Keratinocyte (primary cell): ENCODE results near the gene HOXD10. TPM values are rescaled to one million over a fixed set of nuclear protein-coding genes. Genes with fewer than 3 reads are reported as not detected.

ENCODE experiments used
- DNase-seq: peaks from one replicate; pipeline ENCODE4 v3.0.0-alpha.2; 2011; ENCODE audit warnings: low read depth, missing footprints, low spot score
- FAIRE-seq: peaks from 2 replicates; lab custom pipeline; 2011; peaks lifted over from hg19 to GRCh38; lab: Jason Lieb, UNC
- H2AFZ ChIP-seq: 2 replicates; pipeline ENCODE4 v1.6.0; 2012; ENCODE audit warnings: low read length, control low read depth, inconsistent platforms; ENCODE audit not compliant: control insufficient read depth
- H3K27ac ChIP-seq: 2 replicates; pipeline ENCODE4 v1.5.1; 2011; ENCODE audit warnings: low read length; ENCODE audit not compliant: control insufficient read depth, insufficient read depth
- H3K27me3 ChIP-seq: 3 replicates; pipeline ENCODE4 v1.6.0; 2011; ENCODE audit warnings: low read length; ENCODE audit not compliant: control insufficient read depth, insufficient read depth; ENCODE audit errors: extremely low read depth
- H3K36me3 ChIP-seq, 2 experiments: 2 replicates in 1 of 2; 3 replicates in 1 of 2; pipeline ENCODE4 v1.5.1; 2011; ENCODE audit warnings: low read length in 2 of 2, mild to moderate bottlenecking in 1 of 2; ENCODE audit not compliant: control insufficient read depth in 2 of 2, insufficient read depth in 2 of 2; ENCODE audit errors: extremely low read depth in 1 of 2
- H3K4me1 ChIP-seq: 3 replicates; pipeline ENCODE4 v1.5.1; 2011; ENCODE audit warnings: low read length; ENCODE audit not compliant: control insufficient read depth, insufficient read depth; ENCODE audit errors: extremely low read depth
- H3K4me2 ChIP-seq: 3 replicates; pipeline ENCODE4 v1.6.0; 2011; ENCODE audit warnings: low read depth, low read length; ENCODE audit not compliant: control insufficient read depth, insufficient read depth; ENCODE audit errors: extremely low read depth
- H3K4me3 ChIP-seq, 3 experiments: fragments of 200-600 bp in 1 of 3; sonication (generic) in 1 of 3; 2 replicates in 2 of 3; 3 replicates in 1 of 3; pipeline ENCODE4 v1.5.1; 2011 to 2016; ENCODE audit warnings: low read length in 3 of 3, mild to moderate bottlenecking in 3 of 3, control low read depth in 2 of 3, inconsistent platforms in 1 of 3, low read depth in 1 of 3, mixed read lengths in 1 of 3, mixed run types in 1 of 3, moderate library complexity in 1 of 3; ENCODE audit not compliant: control insufficient read depth in 2 of 3, insufficient read depth in 2 of 3; ENCODE audit errors: extremely low read depth in 1 of 3
- H3K79me2 ChIP-seq: 2 replicates; pipeline ENCODE4 v1.6.0; 2012; ENCODE audit warnings: low read length; ENCODE audit not compliant: control insufficient read depth, insufficient read depth
- H3K9ac ChIP-seq: 3 replicates; pipeline ENCODE4 v1.6.0; 2011; ENCODE audit warnings: low read length; ENCODE audit not compliant: control insufficient read depth, insufficient read depth; ENCODE audit errors: extremely low read depth
- H3K9me1 ChIP-seq: 3 replicates; pipeline ENCODE4 v1.6.0; 2011; ENCODE audit warnings: low read length; ENCODE audit not compliant: control insufficient read depth, insufficient read depth; ENCODE audit errors: extremely low read depth
- H3K9me3 ChIP-seq: 2 replicates; pipeline ENCODE4 v1.5.1; 2012; ENCODE audit warnings: low read depth, low read length; ENCODE audit not compliant: control insufficient read depth
- H4K20me1 ChIP-seq: 3 replicates; pipeline ENCODE4 v1.6.0; 2011; ENCODE audit warnings: low read length; ENCODE audit not compliant: control insufficient read depth, insufficient read depth; ENCODE audit errors: extremely low read depth
- EZH2 ChIP-seq: IDR thresholded peaks from one replicate; pipeline ENCODE4 v1.6.1; 2012; ENCODE audit warnings: inconsistent platforms, mild to moderate bottlenecking, low read length, moderate library complexity
- dilution Hi-C: fragments of 300-500 bp; cut with MboI; formaldehyde crosslinking; loops from one replicate; pipeline ENCODE4 v1.7.0; 2020; ENCODE audit warnings: low sequenced_read_pairs; ENCODE audit not compliant: extremely low pct_ligation_motif_present
- polyA plus RNA-seq, 5 experiments: library from polyadenylated mRNA; depleted of rRNA in 3 of 5; stranded (reverse) in 3 of 5; stranded (forward) in 1 of 5; unstranded in 1 of 5; fragments of >200 nt; gene quantifications; 1 replicate in 1 of 5; 2 replicates in 3 of 5; 3 replicates in 1 of 5; pipeline versions ENCODE4 v1.2.1 to v1.2.3, GENCODE V29; 2011 to 2012; ENCODE audit warnings: missing spikeins in 2 of 5, low read depth in 1 of 5, low replicate concordance in 1 of 5
- TF ChIP-seq, protein P1 (sequence below), 3 experiments: IDR thresholded peaks in 1 of 3; conservative IDR thresholded peaks in 1 of 3; optimal IDR thresholded peaks in 1 of 3; 2 replicates in 2 of 3; 3 replicates in 1 of 3; pipeline versions ENCODE3 to v1.5.1; 2011; ENCODE audit warnings: low read length in 3 of 3, mild to moderate bottlenecking in 3 of 3, moderate library complexity in 2 of 3, control low read depth in 1 of 3, inconsistent platforms in 1 of 3; ENCODE audit not compliant: insufficient read depth in 2 of 3; ENCODE audit errors: extremely low read depth in 1 of 3

The HOXD10 gene
- polyA plus RNA-seq, 1 donor (not counting 4 experiments of a cell fraction or from before 2014, with no cell fraction given): not detected

DNA sequence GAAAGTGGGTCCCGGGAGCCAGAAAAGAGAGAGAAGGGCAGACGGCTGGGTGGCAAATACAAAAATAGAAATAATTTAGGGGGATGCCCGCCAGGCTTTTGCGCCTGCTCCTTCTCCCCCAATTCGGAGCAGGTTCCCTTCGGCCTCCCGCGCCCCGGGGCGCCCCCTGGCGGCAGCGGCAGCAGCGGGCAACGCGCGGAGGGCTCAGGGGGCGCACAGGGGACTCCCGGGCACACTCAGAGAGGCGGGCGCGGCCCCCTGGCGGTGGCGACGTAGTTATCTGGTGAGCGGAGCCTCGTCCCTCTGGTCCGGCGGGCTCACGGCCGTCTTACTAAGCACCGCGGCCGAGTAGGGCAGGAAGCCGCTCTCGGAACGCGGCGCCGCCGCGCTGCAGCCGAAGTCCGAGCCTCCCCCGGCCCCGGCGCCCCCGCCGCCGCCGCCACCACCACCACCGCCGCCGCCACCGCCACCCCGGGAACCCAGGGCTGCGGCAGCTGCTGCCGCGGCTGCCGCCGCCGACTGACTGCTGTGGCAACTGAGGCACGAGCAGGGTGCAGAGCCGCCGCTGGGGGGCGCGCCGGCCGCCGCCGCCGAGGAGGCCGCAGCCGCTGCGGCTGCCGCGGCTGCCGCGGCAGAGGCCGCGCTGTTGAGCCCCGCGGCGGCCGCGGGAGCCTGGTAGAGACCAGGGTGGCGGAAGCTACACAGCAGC is 36.6 kb upstream of the HOXD10 start:
- FAIRE-seq (no peak), DNase-seq (no peak)
- Histone ChIP-seq H3K4me1 (no peaks in the 10 kb centered on the region), H3K36me3 (no peaks in the 10 kb centered on the region), H3K4me2 (no peak overlapping the region), H3K27me3 (peaks cover 90% of the 10 kb centered on the region), H3K27ac (no peak overlapping the region), H3K79me2 (no peaks in the 10 kb centered on the region), H3K9me1 (no peaks in the 10 kb centered on the region), H3K9me3 (peaks cover 18% of the 10 kb centered on the region), H3K9ac (no peak overlapping the region), H2AFZ (no peak overlapping the region), H4K20me1 (no peaks in the 10 kb centered on the region), H3K4me3 (no peak overlapping the region)
- TF ChIP-seq, protein P1, sequence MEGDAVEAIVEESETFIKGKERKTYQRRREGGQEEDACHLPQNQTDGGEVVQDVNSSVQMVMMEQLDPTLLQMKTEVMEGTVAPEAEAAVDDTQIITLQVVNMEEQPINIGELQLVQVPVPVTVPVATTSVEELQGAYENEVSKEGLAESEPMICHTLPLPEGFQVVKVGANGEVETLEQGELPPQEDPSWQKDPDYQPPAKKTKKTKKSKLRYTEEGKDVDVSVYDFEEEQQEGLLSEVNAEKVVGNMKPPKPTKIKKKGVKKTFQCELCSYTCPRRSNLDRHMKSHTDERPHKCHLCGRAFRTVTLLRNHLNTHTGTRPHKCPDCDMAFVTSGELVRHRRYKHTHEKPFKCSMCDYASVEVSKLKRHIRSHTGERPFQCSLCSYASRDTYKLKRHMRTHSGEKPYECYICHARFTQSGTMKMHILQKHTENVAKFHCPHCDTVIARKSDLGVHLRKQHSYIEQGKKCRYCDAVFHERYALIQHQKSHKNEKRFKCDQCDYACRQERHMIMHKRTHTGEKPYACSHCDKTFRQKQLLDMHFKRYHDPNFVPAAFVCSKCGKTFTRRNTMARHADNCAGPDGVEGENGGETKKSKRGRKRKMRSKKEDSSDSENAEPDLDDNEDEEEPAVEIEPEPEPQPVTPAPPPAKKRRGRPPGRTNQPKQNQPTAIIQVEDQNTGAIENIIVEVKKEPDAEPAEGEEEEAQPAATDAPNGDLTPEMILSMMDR (optimal IDR thresholded peaks at IDR 0.05 in 1 of 3, IDR thresholded peaks at IDR 0.05 in 1 of 3, conservative IDR thresholded peaks at IDR 0.05 in 1 of 3; ENCODE audit: extremely low read depth in 1 of 3, insufficient read depth in 2 of 3, low read length in 3 of 3): peak; percentile 32 to 66 (median 52)
- no peak for TF ChIP-seq EZH2
- dilution Hi-C loops: no loop called here

DNA sequence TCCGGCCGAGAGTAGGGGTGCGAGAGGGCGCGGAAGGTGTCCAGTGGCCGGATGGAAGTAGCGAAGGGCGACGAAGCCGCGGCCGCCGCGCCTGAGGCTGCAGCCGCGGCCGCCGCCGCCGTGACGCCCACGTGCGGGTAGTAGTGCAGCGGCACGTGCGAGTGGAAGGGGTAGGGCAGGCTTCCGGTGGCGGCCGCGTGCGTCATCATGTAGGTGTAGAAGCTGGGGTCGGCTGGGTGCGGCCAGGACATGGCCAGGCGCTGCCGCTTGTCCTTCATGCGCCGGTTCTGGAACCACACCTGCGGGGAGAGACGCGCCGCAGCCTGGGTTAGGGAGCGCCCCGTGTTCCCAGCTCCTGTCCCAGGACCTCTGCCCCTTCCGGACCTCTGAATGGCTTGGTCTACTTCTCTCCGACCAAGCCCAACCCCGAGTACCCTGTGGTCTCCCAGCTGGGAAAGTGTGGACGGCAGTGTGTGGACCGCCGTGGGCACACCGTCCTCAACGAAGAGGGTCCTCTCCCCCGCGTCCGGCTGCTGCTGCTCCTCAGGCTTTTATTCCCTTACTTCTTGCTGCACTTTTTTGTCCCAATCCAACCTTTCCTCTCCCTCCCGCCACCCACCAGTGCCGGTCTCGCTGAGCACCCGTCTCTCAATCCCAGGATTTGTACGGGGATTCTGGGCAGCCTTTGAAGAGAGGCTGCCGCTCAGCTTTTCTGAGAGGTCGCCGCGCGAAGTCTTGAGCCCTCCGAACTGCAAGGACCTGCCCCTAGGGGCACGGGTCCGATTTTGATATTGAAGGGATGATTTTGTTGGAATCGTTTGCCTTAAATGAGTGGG is 35.8 kb upstream of the HOXD10 start:
- Histone ChIP-seq H3K36me3 (no peaks in the 10 kb centered on the region), H3K27ac (no peak overlapping the region), H4K20me1 (no peaks in the 10 kb centered on the region), H3K4me1 (no peaks in the 10 kb centered on the region), H3K9ac (no peak overlapping the region), H3K9me1 (no peaks in the 10 kb centered on the region), H3K4me2 (no peak overlapping the region), H3K79me2 (no peaks in the 10 kb centered on the region), H2AFZ (no peak overlapping the region), H3K27me3 (peaks cover 90% of the 10 kb centered on the region), H3K9me3 (peaks cover 18% of the 10 kb centered on the region), H3K4me3 (no peak overlapping the region)
- FAIRE-seq: no peak
- DNase-seq: no peak
- dilution Hi-C loops: no loop called here
- TF ChIP-seq EZH2: peak; percentile 93
- TF ChIP-seq, protein P1 (optimal IDR thresholded peaks at IDR 0.05 in 1 of 3, IDR thresholded peaks at IDR 0.05 in 1 of 3, conservative IDR thresholded peaks at IDR 0.05 in 1 of 3; ENCODE audit: extremely low read depth in 1 of 3, insufficient read depth in 2 of 3, low read length in 3 of 3): no peak
